Vagina (tissue), 2 donors: ENCODE data around the gene RRP12. TPM values are rescaled to one million over a fixed set of nuclear protein-coding genes. Genes with fewer than 3 reads are reported as not detected.

ENCODE experiments used
- DNase-seq, 2 donors: peaks; one replicate each; pipeline ENCODE4 v3.0.0-alpha.2; 2017; ENCODE audit errors: extremely low spot score in 2 of 2
- H3K27ac ChIP-seq: fragments of 200-600 bp; sonication (generic); one replicate; pipeline ENCODE4 v1.5.1; 2019
- H3K27me3 ChIP-seq: fragments of 200-600 bp; sonication (generic); one replicate; pipeline ENCODE4 v1.5.1; 2019
- H3K36me3 ChIP-seq, 2 donors: fragments of 200-600 bp; sonication (generic); one replicate each; pipeline ENCODE4 v1.5.1; 2017 to 2019
- H3K4me1 ChIP-seq: fragments of 200-600 bp; sonication (generic); one replicate; pipeline ENCODE4 v1.5.1; 2019
- H3K4me3 ChIP-seq, 2 donors: fragments of 200-600 bp; sonication (generic); 1 replicate in 1 of 2; 2 replicates in 1 of 2; pipeline ENCODE4 v1.5.1; 2016 to 2019
- H3K9me3 ChIP-seq: fragments of 200-600 bp; sonication (generic); one replicate; pipeline ENCODE4 v1.5.1; 2019
- POLR2A ChIP-seq, 2 donors: fragments of 450-650 bp; IDR thresholded peaks; one replicate each; pipeline ENCODE4 v1.6.1; 2017; ENCODE audit warnings: antibody characterized with exemption in 2 of 2, mild to moderate bottlenecking in 2 of 2, moderate library complexity in 2 of 2
- POLR2AphosphoS5 ChIP-seq, 2 donors: sonication (generic); formaldehyde crosslinking; IDR thresholded peaks; one replicate each; pipeline ENCODE4 v1.9.0; 2017; ENCODE audit warnings: antibody characterized with exemption in 2 of 2, mild to moderate bottlenecking in 2 of 2, low read depth in 1 of 2; ENCODE audit not compliant: insufficient read depth in 1 of 2
- intact Hi-C: fragments of 100-400 bp; cut with DNase I; formaldehyde crosslinking; loops from one replicate; pipeline ENCODE4 v1.15.1; 2023
- total RNA-seq: library from RNA; depleted of rRNA; stranded (reverse); fragments of >200 nt; gene quantifications from one replicate; pipeline ENCODE4 v1.2.3, GENCODE V29; 2016
- TF ChIP-seq, protein P1 (sequence below), 3 experiments: fragments of 450-650 bp in 2 of 3; fragments of 200-600 bp in 1 of 3; sonication (generic) in 1 of 3; IDR thresholded peaks; one replicate each; pipeline ENCODE4 v1.5.1; 2017 to 2019; ENCODE audit warnings: antibody characterized with exemption in 3 of 3, mild to moderate bottlenecking in 2 of 3, moderate library complexity in 2 of 3

The RRP12 gene
- total RNA-seq, 1 donor from 2014 or later = 32.7 TPM

GRCh38 chr10:97334370-97335175 is 66.6 kb downstream of the RRP12 start, which contains the start of gene FRAT2:
FRAT2 (minus strand) TSS chr10:97334729; CDS start chr10:97334572, 157 bp downstream.
- intact Hi-C loops = loop anchor here (5.0 kb wide), 2 partner anchors 42 to 57 kb away; partner anchors contain the start of gene ARHGAP19
- peak in 1 of 2 donors; percentile 95 for DNase-seq
- Histone ChIP-seq H3K4me1 (peaks cover 69% of the 10 kb centered on the region), H3K9me3 (no peaks in the 10 kb centered on the region), H3K36me3 (no peaks in the 10 kb centered on the region), H3K27me3 (no peaks in the 10 kb centered on the region), H3K4me3 (peak within 1 kb of the TSS; percentile 75 to 79), H3K27ac (peak within 1 kb of the TSS; percentile 94)
- TF ChIP-seq POLR2AphosphoS5 (IDR thresholded peaks at IDR 0.05; ENCODE audit: insufficient read depth in 1 of 2, low read depth in 1 of 2) (peak; percentile 8 to 90), POLR2A (IDR thresholded peaks at IDR 0.05) (peak in 1 of 2 donors; percentile 61)
- TF ChIP-seq, protein P1, sequence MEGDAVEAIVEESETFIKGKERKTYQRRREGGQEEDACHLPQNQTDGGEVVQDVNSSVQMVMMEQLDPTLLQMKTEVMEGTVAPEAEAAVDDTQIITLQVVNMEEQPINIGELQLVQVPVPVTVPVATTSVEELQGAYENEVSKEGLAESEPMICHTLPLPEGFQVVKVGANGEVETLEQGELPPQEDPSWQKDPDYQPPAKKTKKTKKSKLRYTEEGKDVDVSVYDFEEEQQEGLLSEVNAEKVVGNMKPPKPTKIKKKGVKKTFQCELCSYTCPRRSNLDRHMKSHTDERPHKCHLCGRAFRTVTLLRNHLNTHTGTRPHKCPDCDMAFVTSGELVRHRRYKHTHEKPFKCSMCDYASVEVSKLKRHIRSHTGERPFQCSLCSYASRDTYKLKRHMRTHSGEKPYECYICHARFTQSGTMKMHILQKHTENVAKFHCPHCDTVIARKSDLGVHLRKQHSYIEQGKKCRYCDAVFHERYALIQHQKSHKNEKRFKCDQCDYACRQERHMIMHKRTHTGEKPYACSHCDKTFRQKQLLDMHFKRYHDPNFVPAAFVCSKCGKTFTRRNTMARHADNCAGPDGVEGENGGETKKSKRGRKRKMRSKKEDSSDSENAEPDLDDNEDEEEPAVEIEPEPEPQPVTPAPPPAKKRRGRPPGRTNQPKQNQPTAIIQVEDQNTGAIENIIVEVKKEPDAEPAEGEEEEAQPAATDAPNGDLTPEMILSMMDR (IDR thresholded peaks at IDR 0.05) = no peak

DNA sequence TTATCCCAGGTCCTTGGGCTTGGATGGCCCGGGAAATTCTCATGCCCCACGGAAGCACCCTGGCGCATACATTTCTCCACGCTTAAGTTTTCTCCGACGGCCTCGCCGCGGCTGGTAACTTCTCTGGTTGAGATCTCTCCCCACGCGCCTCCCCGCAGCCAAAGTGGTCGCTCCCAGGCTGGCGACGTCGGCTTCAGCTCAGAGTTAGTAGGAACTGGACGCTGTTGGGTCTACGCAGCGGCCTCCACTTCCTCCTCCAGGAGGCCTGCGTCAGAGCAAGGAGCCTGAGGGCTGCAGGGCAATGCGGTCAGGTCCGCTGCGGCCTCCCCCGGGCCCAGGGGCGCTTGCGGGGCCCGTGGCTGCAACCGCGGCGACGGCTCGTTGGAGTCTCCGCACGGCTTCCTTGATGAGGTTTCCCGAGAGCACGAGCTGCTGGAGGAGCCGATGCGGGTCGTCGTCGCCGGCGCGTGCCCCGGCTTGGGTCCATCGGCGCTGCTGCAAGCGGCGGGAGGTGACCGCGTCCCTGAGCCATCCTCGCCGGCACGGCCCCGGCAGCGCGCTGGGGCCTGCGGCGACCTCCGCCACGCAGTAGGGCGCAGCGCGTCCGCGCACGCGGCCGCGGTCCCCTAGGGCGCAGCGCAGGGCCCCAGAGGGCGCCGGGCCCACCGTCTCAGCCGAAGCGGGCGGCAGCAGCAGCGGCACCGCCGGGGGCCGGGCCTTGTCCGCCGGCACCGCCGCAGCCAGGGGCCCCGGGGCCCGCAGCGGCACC is 67.4 kb downstream of the RRP12 start:
- Histone ChIP-seq H3K9me3 (no peaks in the 10 kb centered on the region), H3K27me3 (no peaks in the 10 kb centered on the region), H3K4me3 (peak overlapping the region; percentile 75 to 79), H3K36me3 (no peaks in the 10 kb centered on the region), H3K27ac (peak overlapping the region; percentile 94), H3K4me1 (peaks cover 73% of the 10 kb centered on the region)
- no peak for TF ChIP-seq POLR2A (IDR thresholded peaks at IDR 0.05)
- TF ChIP-seq POLR2AphosphoS5 (IDR thresholded peaks at IDR 0.05; ENCODE audit: insufficient read depth in 1 of 2, low read depth in 1 of 2) = peak in 1 of 2 donors; percentile 36
- DNase-seq = no peak
- intact Hi-C loops = loop anchor here (5.0 kb wide), 2 partner anchors 41 to 56 kb away; partner anchors contain the start of gene ARHGAP19

DNA sequence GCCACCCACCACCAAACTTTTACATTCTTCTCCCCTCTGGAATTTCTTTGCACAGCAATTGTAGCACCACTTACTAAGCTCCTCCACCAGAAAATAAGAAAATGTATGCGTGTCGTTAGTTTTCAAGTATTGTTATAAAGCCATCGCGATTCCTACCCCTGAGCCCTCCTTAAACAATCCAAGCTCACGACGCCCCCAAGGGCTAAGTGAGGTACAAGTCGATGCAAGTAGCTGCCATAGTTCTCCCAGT is 67.9 kb downstream of the RRP12 start:
- no peaks in the 10 kb centered on the region for H3K36me3 ChIP-seq
- peak overlapping the region; percentile 94 for H3K27ac ChIP-seq
- no peaks in the 10 kb centered on the region for H3K27me3 ChIP-seq
- peaks cover 73% of the 10 kb centered on the region for H3K4me1 ChIP-seq
- intact Hi-C loops = loop anchor here (5.0 kb wide), 2 partner anchors 41 to 56 kb away; partner anchors contain the start of gene ARHGAP19
- H3K4me3 ChIP-seq = peak overlapping the region; percentile 75 to 79
- no peak for DNase-seq
- TF ChIP-seq, protein P1 (IDR thresholded peaks at IDR 0.05) = no peak
- TF ChIP-seq POLR2A (IDR thresholded peaks at IDR 0.05) (no peak), POLR2AphosphoS5 (IDR thresholded peaks at IDR 0.05; ENCODE audit: insufficient read depth in 1 of 2, low read depth in 1 of 2) (no peak)
- H3K9me3 ChIP-seq = no peaks in the 10 kb centered on the region

DNA sequence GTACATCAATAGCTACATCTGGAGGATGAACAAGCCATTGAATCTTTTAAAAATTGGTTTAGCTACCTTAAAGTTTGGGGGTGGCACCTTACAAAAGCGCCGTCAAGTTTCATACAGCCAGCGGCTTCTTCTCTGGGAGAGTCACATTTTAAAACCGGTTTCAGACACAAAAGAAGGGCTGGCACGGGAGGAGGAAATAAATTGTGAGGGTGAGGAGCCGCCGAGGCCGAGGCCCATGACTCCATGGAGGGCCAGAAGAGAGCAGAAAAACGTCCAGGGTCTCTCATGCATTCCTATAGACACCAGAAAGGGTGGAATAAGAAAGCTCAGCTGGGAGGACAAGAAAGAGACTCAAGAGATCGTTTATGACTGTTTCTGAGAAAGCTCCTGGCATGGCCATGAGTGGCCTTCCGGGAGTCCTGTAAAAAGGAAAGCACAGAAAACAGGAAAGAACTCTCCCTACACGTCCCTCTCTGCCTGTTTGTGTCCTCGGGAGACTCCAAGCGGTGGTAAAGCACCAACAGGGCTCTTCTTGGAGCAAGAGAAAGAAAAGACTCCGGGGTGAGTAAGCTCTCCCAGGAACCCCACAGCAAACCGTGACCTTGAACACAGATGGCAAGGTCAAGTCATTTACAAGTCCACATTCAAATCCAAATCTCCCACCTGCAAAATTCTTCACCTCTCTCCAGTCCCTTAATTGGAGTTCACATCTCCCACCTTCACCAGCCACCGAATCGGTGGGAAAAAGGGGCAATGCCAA is 68.4 kb downstream of the RRP12 start:
- TF ChIP-seq POLR2A (IDR thresholded peaks at IDR 0.05) (no peak), POLR2AphosphoS5 (IDR thresholded peaks at IDR 0.05; ENCODE audit: insufficient read depth in 1 of 2, low read depth in 1 of 2) (peak in 1 of 2 donors; percentile 62)
- intact Hi-C loops = loop anchor here (5.0 kb wide), 2 partner anchors 40 to 55 kb away; partner anchors contain the start of gene ARHGAP19
- Histone ChIP-seq H3K27ac (peak overlapping the region; percentile 94), H3K27me3 (no peaks in the 10 kb centered on the region), H3K9me3 (no peaks in the 10 kb centered on the region), H3K4me1 (peaks cover 70% of the 10 kb centered on the region), H3K36me3 (no peaks in the 10 kb centered on the region), H3K4me3 (peak overlapping the region; percentile 75 to 79)
- DNase-seq = no peak

- Histone ChIP-seq H3K9me3 (no peaks in the 10 kb centered on the region), H3K4me1 (peaks cover 55% of the 10 kb centered on the region), H3K27me3 (no peaks in the 10 kb centered on the region), H3K27ac (no peak overlapping the region), H3K4me3 (peak overlapping the region; percentile 75 to 79), H3K36me3 (no peaks in the 10 kb centered on the region)
- TF ChIP-seq, protein P1 (IDR thresholded peaks at IDR 0.05) = no peak
- no peak for TF ChIP-seq POLR2AphosphoS5 (IDR thresholded peaks at IDR 0.05; ENCODE audit: insufficient read depth in 1 of 2, low read depth in 1 of 2)
- no peak for TF ChIP-seq POLR2A (IDR thresholded peaks at IDR 0.05)
- intact Hi-C loops = loop anchor here (5.0 kb wide), 2 partner anchors 39 to 54 kb away; partner anchors contain the start of gene ARHGAP19
- DNase-seq = no peak
Observed at GRCh38 chr10:97331153-97331703, 69.9 kb downstream of the RRP12 start.
